ENCODE results near the gene CFAP97D1. TPM values are rescaled to one million over a fixed set of nuclear protein-coding genes. Genes with fewer than 3 reads are reported as not detected.

The CFAP97D1 gene
- total RNA-seq (under 1 TPM in 1 of 2 donors, not detected in 1; 0.06 TPM), polyA plus RNA-seq (under 1 TPM; 0.01 to 0.02 TPM)
- long read RNA-seq, donor 1, result 0 reads
- long read RNA-seq, donor 2, result 0 reads
- long read RNA-seq, donor 3, result 0 reads
- long read RNA-seq, donor 4, result 0 reads
- long read RNA-seq, donor 5, result 0 reads

- H3K9me3 ChIP-seq (ENCODE audit: control insufficient read depth in 4 of 4, insufficient read depth in 3 of 4, low read length in 3 of 4), result no peaks in the 10 kb centered on the region
- peak within 1 kb of the TSS in 1 of 2 donors; percentile 54 for H3K9ac ChIP-seq (ENCODE audit: insufficient read depth in 1 of 2, low read length in 2 of 2)
- DNase-seq (no peak), ATAC-seq (ENCODE audit: insufficient read depth, low FRiP score) (no peak)
- H3K36me3 ChIP-seq (ENCODE audit: control insufficient read depth in 4 of 4, insufficient read depth in 4 of 4, low read length in 4 of 4), result peaks cover 0 to 9% (median 3%) of the 10 kb centered on the region in 4 donors
- H3K27ac ChIP-seq (ENCODE audit: low read depth in 1 of 2, low read length in 1 of 2), result peak within 1 kb of the TSS; percentile 83 to 99
- peaks cover 0 to 19% (median 7%) of the 10 kb centered on the region in 3 donors for H3K27me3 ChIP-seq (ENCODE audit: control insufficient read depth in 3 of 3, insufficient read depth in 3 of 3, low read length in 2 of 3)
- TF ChIP-seq CTCF (IDR thresholded peaks at IDR 0.05; ENCODE audit: control extremely low read depth, extremely low read depth), result no peak
- WGBS, 2 donors, result 29 to 39% methylated on average over 7 of the region's 7 CpGs
- peaks cover 0 to 18% (median 4%) of the 10 kb centered on the region in 5 donors for H3K4me1 ChIP-seq (ENCODE audit: control insufficient read depth in 5 of 5, insufficient read depth in 5 of 5, low read length in 5 of 5)
- H3K4me3 ChIP-seq, result no peak within 1 kb of the TSS
Observed at GRCh38 chr17:43780135-43780534, at the start of gene CFAP97D1. CFAP97D1 (plus strand) TSS chr17:43780435; CDS start chr17:43780463, 28 bp downstream.

- H3K27me3 ChIP-seq (ENCODE audit: control insufficient read depth in 3 of 3, insufficient read depth in 3 of 3, low read length in 2 of 3), result no peaks in the 10 kb centered on the region
- no peak for DNase-seq
- H3K4me1 ChIP-seq (ENCODE audit: control insufficient read depth in 5 of 5, insufficient read depth in 5 of 5, low read length in 5 of 5), result no peaks in the 10 kb centered on the region
- no peak for ATAC-seq (ENCODE audit: insufficient read depth, low FRiP score)
- H3K27ac ChIP-seq (ENCODE audit: low read depth in 1 of 2, low read length in 1 of 2), result no peak overlapping the region
- WGBS, 2 donors, result 97 to 98% methylated on average over 2 of the region's 2 CpGs
- TF ChIP-seq CTCF (IDR thresholded peaks at IDR 0.05; ENCODE audit: control extremely low read depth, extremely low read depth), result no peak
- no peak overlapping the region for H3K4me3 ChIP-seq
- no peaks in the 10 kb centered on the region for H3K36me3 ChIP-seq (ENCODE audit: control insufficient read depth in 4 of 4, insufficient read depth in 4 of 4, low read length in 4 of 4)
- H3K9me3 ChIP-seq (ENCODE audit: control insufficient read depth in 4 of 4, insufficient read depth in 3 of 4, low read length in 3 of 4), result peaks cover 0 to 1% (median 0%) of the 10 kb centered on the region in 4 donors
- no peak overlapping the region for H3K9ac ChIP-seq (ENCODE audit: insufficient read depth in 1 of 2, low read length in 2 of 2)
Observed at GRCh38 chr17:43732958-43733357, 47.3 kb upstream of the CFAP97D1 start.

GRCh38 chr17:43733956-43734355 is 46.3 kb upstream of the CFAP97D1 start:
- no peak for ATAC-seq (ENCODE audit: insufficient read depth, low FRiP score)
- Histone ChIP-seq H3K9me3 (ENCODE audit: control insufficient read depth in 4 of 4, insufficient read depth in 3 of 4, low read length in 3 of 4) (peaks cover 0 to 1% (median 0%) of the 10 kb centered on the region in 4 donors), H3K4me1 (ENCODE audit: control insufficient read depth in 5 of 5, insufficient read depth in 5 of 5, low read length in 5 of 5) (no peaks in the 10 kb centered on the region), H3K9ac (ENCODE audit: insufficient read depth in 1 of 2, low read length in 2 of 2) (no peak overlapping the region), H3K27me3 (ENCODE audit: control insufficient read depth in 3 of 3, insufficient read depth in 3 of 3, low read length in 2 of 3) (no peaks in the 10 kb centered on the region), H3K4me3 (no peak overlapping the region), H3K27ac (ENCODE audit: low read depth in 1 of 2, low read length in 1 of 2) (no peak overlapping the region), H3K36me3 (ENCODE audit: control insufficient read depth in 4 of 4, insufficient read depth in 4 of 4, low read length in 4 of 4) (no peaks in the 10 kb centered on the region)
- no peak for TF ChIP-seq CTCF (IDR thresholded peaks at IDR 0.05; ENCODE audit: control extremely low read depth, extremely low read depth)
- no peak for DNase-seq
- 74 to 77% methylated on average over 1 of the region's 1 CpG for WGBS, 2 donors

- Histone ChIP-seq H3K4me1 (ENCODE audit: control insufficient read depth in 5 of 5, insufficient read depth in 5 of 5, low read length in 5 of 5) (no peaks in the 10 kb centered on the region), H3K9ac (ENCODE audit: insufficient read depth in 1 of 2, low read length in 2 of 2) (no peak overlapping the region), H3K27me3 (ENCODE audit: control insufficient read depth in 3 of 3, insufficient read depth in 3 of 3, low read length in 2 of 3) (no peaks in the 10 kb centered on the region), H3K36me3 (ENCODE audit: control insufficient read depth in 4 of 4, insufficient read depth in 4 of 4, low read length in 4 of 4) (no peaks in the 10 kb centered on the region), H3K9me3 (ENCODE audit: control insufficient read depth in 4 of 4, insufficient read depth in 3 of 4, low read length in 3 of 4) (peaks cover 0 to 1% (median 0%) of the 10 kb centered on the region in 4 donors), H3K4me3 (no peak overlapping the region), H3K27ac (ENCODE audit: low read depth in 1 of 2, low read length in 1 of 2) (no peak overlapping the region)
- 56 to 67% methylated on average over 5 of the region's 5 CpGs for WGBS, 2 donors
- DNase-seq (no peak), ATAC-seq (ENCODE audit: insufficient read depth, low FRiP score) (no peak)
- TF ChIP-seq CTCF (IDR thresholded peaks at IDR 0.05; ENCODE audit: control extremely low read depth, extremely low read depth), result no peak
Observed at GRCh38 chr17:43734376-43734775, 45.9 kb upstream of the CFAP97D1 start.

All from lung (tissue), 16 donors.